Parathyroid adenoma (tissue), 2 donors: ENCODE data around the gene MPV17.
"Not testable (repeated sequence)": the region's sequence is repeated elsewhere in the genome, so short reads cannot be mapped to it uniquely, and the experiment has no call there.

Source experiments
- H2AFZ ChIP-seq: fragments of 300-600 bp; sonication (generic); one replicate; pipeline ENCODE4 v1.7.0; 2017; ENCODE audit warnings: antibody characterized with exemption, mild to moderate bottlenecking
- H3K27ac ChIP-seq: fragments of 300-600 bp; sonication (generic); one replicate; pipeline ENCODE4 v1.7.0; 2017
- H3K27me3 ChIP-seq: fragments of 300-600 bp; sonication (generic); one replicate; pipeline ENCODE4 v1.7.0; 2017; ENCODE audit warnings: low read length; ENCODE audit not compliant: control insufficient read depth, insufficient read depth
- H3K36me3 ChIP-seq: fragments of 300-600 bp; sonication (generic); one replicate; pipeline ENCODE4 v1.7.0; 2017; ENCODE audit warnings: low read length; ENCODE audit not compliant: control insufficient read depth, insufficient read depth
- H3K4me1 ChIP-seq: fragments of 300-600 bp; sonication (generic); one replicate; pipeline ENCODE4 v1.7.0; 2017; ENCODE audit warnings: control low read depth
- H3K4me2 ChIP-seq: fragments of 300-600 bp; sonication (generic); one replicate; pipeline ENCODE4 v1.7.0; 2017; ENCODE audit warnings: low read length
- H3K4me3 ChIP-seq: fragments of 300-600 bp; sonication (generic); one replicate; pipeline ENCODE4 v1.7.0; 2017; ENCODE audit warnings: low read depth, low read length
- H3K79me2 ChIP-seq: fragments of 300-600 bp; sonication (generic); one replicate; pipeline ENCODE4 v1.7.0; 2017; ENCODE audit warnings: control low read depth
- H3K9ac ChIP-seq: fragments of 300-600 bp; sonication (generic); one replicate; pipeline ENCODE4 v1.7.0; 2017; ENCODE audit warnings: mild to moderate bottlenecking
- H3K9me3 ChIP-seq: fragments of 300-600 bp; sonication (generic); one replicate; pipeline ENCODE4 v1.7.0; 2017; ENCODE audit warnings: low read length; ENCODE audit not compliant: control insufficient read depth
- CTCF ChIP-seq: fragments of 300-600 bp; sonication (generic); IDR thresholded peaks from one replicate; pipeline ENCODE4 v1.7.0; 2017; ENCODE audit warnings: antibody characterized with exemption, mild to moderate bottlenecking
- donor health status: primary hyperparathyroidism.

Gene MPV17

GRCh38 chr2:27281442-27281841 lies 41.5 kb downstream of the MPV17 start:
- no peak overlapping the region for H3K4me2 ChIP-seq
- no peaks in the 10 kb centered on the region for H3K36me3 ChIP-seq
- no peaks in the 10 kb centered on the region for H3K79me2 ChIP-seq
- no peak overlapping the region for H3K27ac ChIP-seq
- no peak for TF ChIP-seq CTCF
- no peaks in the 10 kb centered on the region for H3K9me3 ChIP-seq
- no peaks in the 10 kb centered on the region for H3K27me3 ChIP-seq
- no peak overlapping the region for H3K4me3 ChIP-seq
- H3K4me1 ChIP-seq, result no peaks in the 10 kb centered on the region
- no peak overlapping the region for H3K9ac ChIP-seq
- no peak overlapping the region for H2AFZ ChIP-seq

GRCh38 chr2:27280826-27281225 lies 42.1 kb downstream of the MPV17 start:
- Histone ChIP-seq H3K4me1 (no peaks in the 10 kb centered on the region), H3K4me3 (no peak overlapping the region), H3K27me3 (no peaks in the 10 kb centered on the region), H3K36me3 (no peaks in the 10 kb centered on the region), H2AFZ (no peak overlapping the region), H3K9me3 (no peaks in the 10 kb centered on the region), H3K4me2 (no peak overlapping the region), H3K9ac (no peak overlapping the region), H3K27ac (no peak overlapping the region), H3K79me2 (no peaks in the 10 kb centered on the region)
- no peak for TF ChIP-seq CTCF

- no peaks in the 10 kb centered on the region for H3K36me3 ChIP-seq
- no peaks in the 10 kb centered on the region for H3K79me2 ChIP-seq
- H3K4me1 ChIP-seq, result no peaks in the 10 kb centered on the region
- no peak overlapping the region for H2AFZ ChIP-seq
- no peak overlapping the region for H3K4me3 ChIP-seq
- H3K4me2 ChIP-seq, result no peak overlapping the region
- H3K27me3 ChIP-seq, result no peaks in the 10 kb centered on the region
- no peaks in the 10 kb centered on the region for H3K9me3 ChIP-seq
- no peak for TF ChIP-seq CTCF
- no peak overlapping the region for H3K9ac ChIP-seq
- no peak overlapping the region for H3K27ac ChIP-seq
These were observed 44.9 kb downstream of the MPV17 start for GRCh38 chr2:27278010-27278409.

- no peak for TF ChIP-seq CTCF
- H3K36me3 ChIP-seq, result no peaks in the 10 kb centered on the region
- no peaks in the 10 kb centered on the region for H3K9me3 ChIP-seq
These were observed 47.4 kb downstream of the MPV17 start, which contains the start of gene DNAJC5G for GRCh38 chr2:27275211-27276150. Gene DNAJC5G (plus strand): TSS chr2:27275433. CDS start chr2:27276729, 1,296 bp downstream.

GRCh38 chr2:27272537-27273522 lies 50.1 kb downstream of the MPV17 start:
- not testable (repeated sequence) for H3K27ac ChIP-seq, H3K27me3 ChIP-seq, H3K79me2 ChIP-seq, H3K4me3 ChIP-seq, H3K9me3 ChIP-seq, H3K4me2 ChIP-seq, H3K4me1 ChIP-seq, H3K9ac ChIP-seq, H2AFZ ChIP-seq, H3K36me3 ChIP-seq

More at GRCh38 chr2:27275211-27276150, 47.4 kb downstream of the MPV17 start, which contains the start of gene DNAJC5G:
- H3K9ac ChIP-seq, result no peak within 1 kb of the TSS
- no peaks in the 10 kb centered on the region for H3K27me3 ChIP-seq
- no peaks in the 10 kb centered on the region for H3K79me2 ChIP-seq
- no peak within 1 kb of the TSS for H2AFZ ChIP-seq
- H3K4me2 ChIP-seq, result no peak within 1 kb of the TSS
- no peak within 1 kb of the TSS for H3K27ac ChIP-seq
- H3K4me1 ChIP-seq, result no peaks in the 10 kb centered on the region
- no peak within 1 kb of the TSS for H3K4me3 ChIP-seq
